GM19043 (cell line): Measurements from ENCODE around the gene ZBTB16.

Experiments used
- ATAC-seq: cut with Tn5 transposase; IDR thresholded peaks from one replicate; pipeline ENCODE4 v1.9.1; 2021; ENCODE audit warnings: low read depth; ENCODE audit not compliant: unreplicated experiment

The ZBTB16 gene

GRCh38 chr11:114161486-114162250, 102.2 kb downstream of the ZBTB16 start:
- no peak for ATAC-seq

DNA sequence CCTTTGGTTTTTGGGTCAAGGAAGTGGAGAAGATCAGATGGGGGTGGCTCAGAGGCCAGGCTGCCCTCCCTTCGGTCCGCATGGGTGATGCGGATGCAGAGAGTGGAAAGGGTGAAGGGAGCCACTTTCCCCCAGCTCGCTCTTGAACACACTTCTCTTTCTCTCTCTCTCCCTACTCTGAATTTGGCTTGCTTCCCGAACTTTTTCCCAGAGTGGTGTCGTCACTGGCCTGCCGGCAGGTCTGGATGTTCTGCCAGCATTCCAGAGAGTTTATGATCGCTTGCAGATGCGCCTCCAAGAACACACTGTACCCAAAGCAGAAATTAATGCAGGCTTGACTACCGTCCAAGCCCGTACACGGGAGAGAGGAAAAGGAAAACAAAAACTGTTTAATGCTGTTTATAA, 103.2 kb downstream of the ZBTB16 start:
- ATAC-seq = no peak

DNA sequence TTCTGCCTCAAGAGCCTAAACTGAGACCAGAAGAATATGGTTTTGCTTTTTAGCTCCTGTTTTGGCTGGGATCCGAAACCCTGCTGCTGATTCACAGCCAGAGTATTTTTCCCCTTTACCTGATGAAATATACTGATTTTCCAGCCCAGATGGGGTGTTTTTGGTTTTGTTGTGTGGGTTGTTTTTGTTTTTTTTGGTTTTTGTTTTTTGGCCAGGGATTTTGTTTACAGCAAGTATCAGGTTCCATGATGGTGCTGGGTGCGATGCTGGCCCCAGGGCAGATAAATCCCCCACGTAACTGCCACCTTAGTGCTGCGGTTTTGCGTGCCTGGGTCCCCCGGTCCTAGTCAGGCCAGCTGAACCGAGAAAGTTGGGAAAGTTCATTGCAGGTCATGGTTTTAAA, 103.7 kb downstream of the ZBTB16 start:
- ATAC-seq = no peak

GRCh38 chr11:114163830-114164401, 104.4 kb downstream of the ZBTB16 start:
- no peak for ATAC-seq

DNA sequence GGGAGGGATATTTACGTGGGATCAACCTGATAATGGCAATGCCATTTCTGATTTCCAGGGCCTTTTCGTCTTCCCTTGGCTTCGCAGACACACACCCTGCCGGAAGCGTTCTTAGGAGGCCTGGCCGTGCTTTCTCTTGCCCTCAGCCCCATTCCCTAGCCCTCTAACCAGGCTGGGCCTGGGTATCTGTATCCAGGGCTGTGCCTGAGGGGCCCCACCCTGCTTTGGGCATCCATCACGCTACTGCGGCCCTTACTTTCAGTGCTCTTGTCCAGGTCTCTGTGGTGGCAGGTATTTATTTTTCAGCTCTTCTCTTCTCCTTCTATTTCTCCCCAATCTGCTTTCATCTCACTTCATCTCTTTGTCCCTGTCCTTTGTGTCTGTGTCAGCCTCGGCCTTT, 105.0 kb downstream of the ZBTB16 start:
- ATAC-seq = no peak

GRCh38 chr11:114165326-114166230, 106.1 kb downstream of the ZBTB16 start:
- no peak for ATAC-seq

- ATAC-seq = no peak
Observed at GRCh38 chr11:114166362-114166761, 106.9 kb downstream of the ZBTB16 start.

GRCh38 chr11:114166897-114167323, 107.4 kb downstream of the ZBTB16 start:
- no peak for ATAC-seq

DNA sequence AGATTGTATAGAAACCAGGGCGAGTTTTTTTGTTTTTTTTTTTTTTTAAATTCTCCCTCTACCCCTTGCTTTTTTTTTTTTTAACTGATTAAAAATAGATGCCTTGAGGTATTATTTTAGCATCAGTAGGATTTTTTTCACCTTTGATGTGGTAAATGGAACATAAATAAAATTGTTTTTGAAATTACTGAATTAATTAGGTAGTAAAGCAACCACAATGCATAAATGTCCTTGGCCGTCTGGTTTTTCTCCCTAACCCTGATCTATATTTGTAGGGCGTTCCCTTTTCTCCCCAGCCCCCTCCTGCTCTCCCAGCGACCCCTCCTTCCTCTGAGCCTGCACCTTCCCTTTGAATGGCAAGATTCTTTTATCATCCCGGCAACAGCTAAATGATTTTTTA, 107.8 kb downstream of the ZBTB16 start:
- ATAC-seq = no peak

- no peak for ATAC-seq
Observed at GRCh38 chr11:114167771-114168448, 108.4 kb downstream of the ZBTB16 start.

- ATAC-seq = no peak
Observed at GRCh38 chr11:114168691-114169090, 109.2 kb downstream of the ZBTB16 start.

DNA sequence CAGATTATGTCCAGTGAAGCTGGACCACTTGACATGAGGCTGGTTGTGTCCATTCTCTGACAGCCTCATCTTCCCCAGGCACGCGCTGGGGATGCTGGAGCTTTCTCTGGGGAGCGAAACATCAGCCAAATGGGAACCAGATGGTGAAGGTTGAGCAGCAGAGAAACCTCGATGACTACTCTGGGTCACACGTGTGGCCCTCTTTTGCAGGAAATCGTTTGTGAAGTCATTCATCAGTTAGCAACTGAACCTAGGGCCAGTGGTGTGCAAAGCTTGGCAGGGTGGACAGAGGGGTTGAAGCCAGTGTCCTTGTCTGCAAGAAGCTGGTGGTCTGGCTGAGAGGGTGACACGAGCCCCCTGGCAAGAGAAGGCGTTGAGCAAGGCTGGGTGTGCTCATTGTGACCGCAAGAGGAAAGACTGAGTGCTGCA, 109.8 kb downstream of the ZBTB16 start:
- ATAC-seq = no peak

DNA sequence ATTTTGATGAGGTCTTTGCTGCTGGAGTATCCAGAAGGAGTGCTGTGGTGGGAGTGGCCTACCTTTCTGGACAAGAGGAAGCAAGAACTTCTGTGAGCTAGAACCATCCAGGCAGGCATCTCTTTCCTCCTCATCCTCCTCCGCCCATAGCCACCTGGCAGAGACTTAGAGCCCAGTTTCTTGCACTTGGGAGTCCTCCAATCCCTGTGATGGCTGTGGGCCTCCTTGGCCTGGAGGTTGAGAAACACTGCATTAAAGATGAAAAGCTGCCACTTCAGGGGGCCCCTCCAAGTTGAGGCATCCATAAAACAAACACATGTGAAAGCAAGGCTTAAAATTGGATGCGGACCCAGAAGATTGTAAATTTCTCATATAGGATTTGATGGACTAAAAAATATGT, 110.3 kb downstream of the ZBTB16 start:
- no peak for ATAC-seq

DNA sequence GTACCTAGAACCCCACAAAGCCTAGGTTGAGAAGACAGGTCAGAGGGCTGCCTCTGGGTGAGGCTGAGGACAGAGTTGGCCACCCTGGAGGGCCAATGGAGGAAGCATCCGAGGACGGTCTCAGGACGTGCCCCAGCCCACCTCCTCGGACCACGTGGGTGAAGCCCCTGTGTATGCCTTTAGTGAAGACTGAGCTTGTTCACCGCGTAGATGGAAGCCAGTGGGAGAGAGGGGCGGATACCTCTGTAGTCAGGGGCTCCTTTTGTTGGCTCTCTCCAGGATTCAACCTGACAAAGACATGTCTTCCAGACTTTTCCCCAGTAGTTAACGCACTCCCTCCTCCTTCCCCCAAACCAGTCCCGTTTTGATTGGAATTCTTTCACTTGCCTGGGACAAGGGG, 110.7 kb downstream of the ZBTB16 start:
- ATAC-seq = no peak

GRCh38 chr11:114171257-114172054, 111.9 kb downstream of the ZBTB16 start:
- ATAC-seq = no peak

DNA sequence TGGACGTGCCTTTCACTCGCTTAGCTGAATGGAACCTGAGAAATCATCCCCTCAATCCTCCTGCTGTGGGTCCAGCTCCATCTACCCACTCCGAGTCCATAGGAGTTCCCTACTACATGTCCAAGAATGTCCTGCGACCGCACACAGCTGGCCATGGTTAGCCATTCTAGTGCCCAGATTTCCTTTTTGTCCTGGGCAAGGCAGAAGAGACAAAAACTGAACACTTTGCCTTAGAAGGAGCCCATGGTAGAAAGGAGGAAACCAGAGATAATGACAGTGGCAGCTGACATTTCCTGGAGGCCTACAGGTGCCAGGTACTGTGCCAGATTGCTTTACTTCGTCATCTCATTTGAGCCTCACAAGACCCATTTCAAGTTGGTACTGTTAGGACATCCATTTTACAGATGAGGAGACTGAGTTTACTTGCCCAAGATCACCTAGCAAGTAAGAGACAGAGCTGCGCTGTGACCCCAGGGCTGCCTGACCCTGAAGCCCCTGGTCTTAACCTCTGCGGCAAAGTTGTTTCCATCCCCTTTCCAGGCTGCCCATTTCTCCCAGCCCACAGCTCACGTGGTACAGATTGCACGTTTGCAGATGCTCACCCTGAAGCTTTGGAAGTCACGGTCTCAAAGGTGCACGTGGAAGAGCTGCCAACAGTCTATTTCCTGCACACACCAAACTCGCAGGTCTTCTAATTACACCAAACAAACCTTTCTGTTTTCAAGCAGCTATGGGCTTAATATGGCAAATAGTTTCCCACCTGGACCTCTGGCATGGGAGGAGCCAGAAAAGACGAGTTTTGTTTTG, 112.7 kb downstream of the ZBTB16 start:
- ATAC-seq = no peak

GRCh38 chr11:114172871-114173444, 113.4 kb downstream of the ZBTB16 start:
- no peak for ATAC-seq

DNA sequence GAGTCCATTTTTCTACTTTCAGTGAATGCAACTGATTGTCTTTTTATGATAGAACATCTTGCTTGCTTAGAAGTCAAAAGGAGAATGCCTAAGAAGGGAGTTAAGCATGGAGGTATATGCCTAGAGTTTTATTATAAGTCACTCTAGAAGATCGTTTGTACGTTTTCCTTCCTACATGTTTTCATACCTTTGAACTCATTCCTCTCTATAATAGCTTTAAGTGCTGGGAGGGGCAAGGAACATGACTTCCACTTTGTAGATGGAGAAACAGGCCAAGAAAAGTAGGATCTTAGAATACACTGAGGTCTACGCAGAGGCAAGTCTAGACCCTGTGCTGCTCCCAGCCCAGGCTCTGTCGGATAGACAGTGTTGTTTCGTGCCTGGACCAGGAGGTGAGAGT, 114.3 kb downstream of the ZBTB16 start:
- ATAC-seq = no peak
